ENCODE measurements around the gene RTBDN.
"Not testable (repeated sequence)": the region's sequence is repeated elsewhere in the genome, so short reads cannot be mapped to it uniquely, and the experiment has no call there.

RTBDN gene

DNA sequence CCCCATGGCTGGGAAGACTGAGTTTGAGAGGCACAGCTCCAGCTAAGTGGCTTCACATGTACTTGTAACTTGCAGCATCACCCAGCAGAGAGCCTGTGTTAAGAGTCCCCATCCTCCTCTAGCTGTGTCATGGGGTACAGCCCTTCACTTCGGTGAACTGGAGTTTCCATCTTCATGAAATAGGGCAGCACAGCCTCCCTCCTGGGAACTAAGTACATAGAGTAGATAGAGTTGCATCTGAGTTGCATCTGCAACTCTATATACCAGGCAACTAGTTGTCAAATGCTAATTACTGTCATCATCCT, 34.0 kb downstream of the RTBDN start:
- H3K9me2 ChIP-seq (replicated peaks; ENCODE audit: control insufficient read depth, low read length): no peaks in the 10 kb centered on the region
- no peaks in the 10 kb centered on the region for H3K9me3 ChIP-seq (ENCODE audit: control insufficient read depth, insufficient read depth, low read length)
- H3K4me1 ChIP-seq (ENCODE audit: control insufficient read depth, low read length): peaks cover 32% of the 10 kb centered on the region
- H3K4me3 ChIP-seq (ENCODE audit: low read length): peak overlapping the region; percentile 74
- H3K27me3 ChIP-seq (ENCODE audit: control insufficient read depth, low read length): no peaks in the 10 kb centered on the region
- H3K4me2 ChIP-seq (ENCODE audit: low read length): peak overlapping the region; percentile 66
- H4K20me1 ChIP-seq (ENCODE audit: control insufficient read depth, insufficient read depth, low read depth, low read length): 0 out of 2 replicates have a peak, but pooled peaks cover 3% of the 10 kb centered on the region
- H3K79me2 ChIP-seq (ENCODE audit: control insufficient read depth, low read length): peaks cover 21% of the 10 kb centered on the region
- TF ChIP-seq, protein P1, sequence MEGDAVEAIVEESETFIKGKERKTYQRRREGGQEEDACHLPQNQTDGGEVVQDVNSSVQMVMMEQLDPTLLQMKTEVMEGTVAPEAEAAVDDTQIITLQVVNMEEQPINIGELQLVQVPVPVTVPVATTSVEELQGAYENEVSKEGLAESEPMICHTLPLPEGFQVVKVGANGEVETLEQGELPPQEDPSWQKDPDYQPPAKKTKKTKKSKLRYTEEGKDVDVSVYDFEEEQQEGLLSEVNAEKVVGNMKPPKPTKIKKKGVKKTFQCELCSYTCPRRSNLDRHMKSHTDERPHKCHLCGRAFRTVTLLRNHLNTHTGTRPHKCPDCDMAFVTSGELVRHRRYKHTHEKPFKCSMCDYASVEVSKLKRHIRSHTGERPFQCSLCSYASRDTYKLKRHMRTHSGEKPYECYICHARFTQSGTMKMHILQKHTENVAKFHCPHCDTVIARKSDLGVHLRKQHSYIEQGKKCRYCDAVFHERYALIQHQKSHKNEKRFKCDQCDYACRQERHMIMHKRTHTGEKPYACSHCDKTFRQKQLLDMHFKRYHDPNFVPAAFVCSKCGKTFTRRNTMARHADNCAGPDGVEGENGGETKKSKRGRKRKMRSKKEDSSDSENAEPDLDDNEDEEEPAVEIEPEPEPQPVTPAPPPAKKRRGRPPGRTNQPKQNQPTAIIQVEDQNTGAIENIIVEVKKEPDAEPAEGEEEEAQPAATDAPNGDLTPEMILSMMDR (IDR thresholded peaks at IDR 0.05; ENCODE audit: low read depth, low read length, poor library complexity, severe bottlenecking): no peak
- no peak for TF ChIP-seq EZH2phosphoT487 (IDR thresholded peaks at IDR 0.05; ENCODE audit: borderline replicate concordance, low read length)
- H3F3A ChIP-seq (ENCODE audit: control insufficient read depth, insufficient read depth): 0 out of 2 replicates have a peak, but pooled peaks cover 6% of the 10 kb centered on the region
- H3K27ac ChIP-seq (ENCODE audit: low read depth, low read length): no peak overlapping the region
- peaks cover 16% of the 10 kb centered on the region for H3K36me3 ChIP-seq (ENCODE audit: control insufficient read depth, low read length)

DNA sequence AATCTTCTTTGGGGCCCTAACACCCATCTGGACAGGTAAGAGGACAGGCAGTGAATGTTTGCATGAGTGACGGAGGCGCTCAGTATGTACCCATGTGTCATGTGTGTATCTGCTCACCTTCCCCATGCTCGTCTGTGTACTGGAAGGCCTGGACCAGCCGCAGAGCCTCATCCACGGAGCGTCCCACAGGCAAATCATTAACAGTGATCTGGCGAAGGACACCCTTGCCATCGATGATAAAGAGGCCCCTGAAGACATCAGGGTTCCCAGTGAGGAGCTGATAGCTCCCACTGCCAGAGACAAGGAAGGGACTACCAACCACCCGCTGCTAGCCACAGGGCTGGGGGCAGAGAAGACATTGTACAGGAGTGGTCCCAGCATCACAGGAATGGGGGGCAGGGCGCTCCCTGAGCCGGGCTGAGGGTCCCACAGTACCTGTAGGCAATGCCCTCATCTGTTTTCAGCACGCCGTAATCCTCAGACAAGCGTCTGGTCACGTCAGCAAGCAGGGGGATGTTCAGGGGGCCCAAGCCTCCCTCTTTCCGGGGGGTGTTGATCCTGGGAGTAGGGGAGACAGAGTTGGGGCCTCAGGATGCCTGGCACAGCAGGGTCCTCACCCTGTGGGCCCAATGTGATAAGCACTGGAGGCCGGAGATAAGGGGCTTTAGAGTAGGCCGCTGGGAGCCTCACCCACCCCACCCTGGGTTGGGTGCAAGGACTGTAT, 34.5 kb downstream of the RTBDN start:
- peak overlapping the region; percentile 74; the same call in 1 of the 2 replicates for H3K4me3 ChIP-seq (ENCODE audit: low read length)
- no peak overlapping the region for H3K27ac ChIP-seq (ENCODE audit: low read depth, low read length)
- peak overlapping the region; percentile 66 for H3K4me2 ChIP-seq (ENCODE audit: low read length)

DNA sequence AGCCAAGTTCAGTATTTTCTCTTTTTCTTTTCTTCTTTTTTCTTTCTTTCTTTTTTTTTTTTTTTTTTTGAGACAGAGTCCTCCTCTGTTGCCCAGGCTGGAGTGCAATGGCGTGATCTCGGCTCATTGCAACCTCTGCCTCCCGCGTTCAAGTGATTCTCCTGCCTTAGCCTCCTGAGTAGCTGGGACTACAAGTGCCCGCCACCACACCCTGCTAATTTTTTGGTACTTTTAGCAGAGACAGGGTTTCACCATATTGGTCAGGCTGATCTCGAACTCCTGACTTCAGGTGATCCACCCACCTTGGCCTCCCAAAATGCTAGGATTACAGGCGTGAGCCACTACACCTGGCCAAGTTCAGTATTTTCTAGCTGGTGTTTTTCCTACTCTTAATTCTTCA, 36.8 kb downstream of the RTBDN start:
- peaks cover 13% of the 10 kb centered on the region for H3F3A ChIP-seq (ENCODE audit: control insufficient read depth, insufficient read depth)
- not testable (repeated sequence) for H3K27ac ChIP-seq (ENCODE audit: low read depth, low read length); H4K20me1 ChIP-seq (ENCODE audit: control insufficient read depth, insufficient read depth, low read depth, low read length); H3K27me3 ChIP-seq (ENCODE audit: control insufficient read depth, low read length); H3K9me2 ChIP-seq (replicated peaks; ENCODE audit: control insufficient read depth, low read length); H3K4me2 ChIP-seq (ENCODE audit: low read length); H3K4me3 ChIP-seq (ENCODE audit: low read length); H3K9me3 ChIP-seq (ENCODE audit: control insufficient read depth, insufficient read depth, low read length)
- H3K36me3 ChIP-seq (ENCODE audit: control insufficient read depth, low read length): peaks cover 20% of the 10 kb centered on the region
- peaks cover 28% of the 10 kb centered on the region for H3K79me2 ChIP-seq (ENCODE audit: control insufficient read depth, low read length)
- H3K4me1 ChIP-seq (ENCODE audit: control insufficient read depth, low read length): peaks cover 42% of the 10 kb centered on the region

More for the DNA sequence above, 34.5 kb downstream of the RTBDN start:
- H3K36me3 ChIP-seq (ENCODE audit: control insufficient read depth, low read length): peaks cover 16% of the 10 kb centered on the region
- no peak for TF ChIP-seq EZH2phosphoT487 (IDR thresholded peaks at IDR 0.05; ENCODE audit: borderline replicate concordance, low read length)
- TF ChIP-seq, protein P1 (IDR thresholded peaks at IDR 0.05; ENCODE audit: low read depth, low read length, poor library complexity, severe bottlenecking): no peak
- no peaks in the 10 kb centered on the region for H3K9me2 ChIP-seq (replicated peaks; ENCODE audit: control insufficient read depth, low read length)
- H3K9me3 ChIP-seq (ENCODE audit: control insufficient read depth, insufficient read depth, low read length): no peaks in the 10 kb centered on the region
- no peaks in the 10 kb centered on the region for H3K27me3 ChIP-seq (ENCODE audit: control insufficient read depth, low read length)
- H4K20me1 ChIP-seq (ENCODE audit: control insufficient read depth, insufficient read depth, low read depth, low read length): 0 out of 2 replicates have a peak, but pooled peaks cover 3% of the 10 kb centered on the region
- 0 out of 2 replicates have a peak, but pooled peaks cover 6% of the 10 kb centered on the region for H3F3A ChIP-seq (ENCODE audit: control insufficient read depth, insufficient read depth)
- peaks cover 32% of the 10 kb centered on the region for H3K4me1 ChIP-seq (ENCODE audit: control insufficient read depth, low read length)
- H3K79me2 ChIP-seq (ENCODE audit: control insufficient read depth, low read length): peaks cover 21% of the 10 kb centered on the region

DNA sequence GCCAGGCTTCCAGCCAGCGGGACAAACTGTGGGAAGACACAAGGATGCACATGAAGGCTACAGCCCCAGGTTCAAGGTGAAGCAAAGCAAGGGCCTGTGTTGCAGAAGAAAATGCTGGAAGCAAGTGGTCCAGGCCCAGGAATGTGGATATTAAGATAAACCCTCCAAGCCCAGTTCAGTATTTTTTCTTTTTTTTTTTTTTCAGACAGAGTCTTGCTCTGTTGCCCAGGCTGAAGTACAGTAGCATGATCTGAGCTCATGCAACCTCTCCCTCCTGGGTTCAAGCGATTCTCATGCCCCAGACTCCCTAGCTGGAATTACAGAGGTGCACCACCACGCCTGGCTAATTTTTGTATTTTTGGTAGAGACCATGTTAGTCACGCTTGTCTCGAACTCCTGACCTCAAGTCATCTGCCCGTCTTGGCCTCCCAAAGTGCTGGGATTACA, 37.2 kb downstream of the RTBDN start:
- H3K27me3 ChIP-seq (ENCODE audit: control insufficient read depth, low read length): no peaks in the 10 kb centered on the region
- H4K20me1 ChIP-seq (ENCODE audit: control insufficient read depth, insufficient read depth, low read depth, low read length): 0 out of 2 replicates have a peak, but pooled peaks cover 3% of the 10 kb centered on the region
- H3F3A ChIP-seq (ENCODE audit: control insufficient read depth, insufficient read depth): peaks cover 13% of the 10 kb centered on the region
- TF ChIP-seq, protein P1 (IDR thresholded peaks at IDR 0.05; ENCODE audit: low read depth, low read length, poor library complexity, severe bottlenecking): no peak
- TF ChIP-seq EZH2phosphoT487 (IDR thresholded peaks at IDR 0.05; ENCODE audit: borderline replicate concordance, low read length): no peak
- peaks cover 39% of the 10 kb centered on the region for H3K4me1 ChIP-seq (ENCODE audit: control insufficient read depth, low read length)
- no peaks in the 10 kb centered on the region for H3K9me3 ChIP-seq (ENCODE audit: control insufficient read depth, insufficient read depth, low read length)
- H3K79me2 ChIP-seq (ENCODE audit: control insufficient read depth, low read length): peaks cover 33% of the 10 kb centered on the region
- H3K36me3 ChIP-seq (ENCODE audit: control insufficient read depth, low read length): peaks cover 21% of the 10 kb centered on the region
- no peaks in the 10 kb centered on the region for H3K9me2 ChIP-seq (replicated peaks; ENCODE audit: control insufficient read depth, low read length)
- H3K27ac ChIP-seq (ENCODE audit: low read depth, low read length): no peak overlapping the region
- no peak overlapping the region for H3K4me2 ChIP-seq (ENCODE audit: low read length)
- H3K4me3 ChIP-seq (ENCODE audit: low read length): no peak overlapping the region
